Endothelial cell of umbilical vein (primary cell): ENCODE results near the gene SMIM36. TPM values are rescaled to one million over a fixed set of nuclear protein-coding genes. Genes with fewer than 3 reads are reported as not detected.
A peak's percentile ranks its signal among the peaks of the same experiment; 100 is the strongest.

ENCODE experiments used
- BruUV-seq: library from RNA; stranded (reverse); fragments of 400-500 nt; replicated peaks from 2 replicates; lab custom pipeline; 2021; lab: Mats Ljungman, UMichigan
- CTCF ChIA-PET: fragments of 300-600, 350-600 bp; sonication (Branson Sonifier 250); formaldehyde crosslinking; loops from one replicate; lab custom pipeline; 2021; ENCODE audit warnings: antibody characterized with exemption, inconsistent platforms; lab: Charles Lee
- POLR2A ChIA-PET: fragments of 300-600, 350-600 bp; sonication (Branson Sonifier 250); formaldehyde crosslinking; loops from one replicate; lab custom pipeline; 2021; ENCODE audit warnings: antibody characterized with exemption, inconsistent platforms; lab: Charles Lee
- DNase-seq: peaks from one replicate; pipeline ENCODE4 v3.0.0-alpha.2; 2011; ENCODE audit warnings: low read depth, low spot score
- FAIRE-seq: peaks from 2 replicates; lab custom pipeline; 2011; peaks lifted over from hg19 to GRCh38; lab: Jason Lieb, UNC
- H2AFZ ChIP-seq: 2 replicates; pipeline ENCODE4 v1.6.0; 2012; ENCODE audit warnings: low read depth, low read length, control low read depth, inconsistent platforms
- H3K27ac ChIP-seq: 2 replicates; pipeline ENCODE4 v1.5.1; 2011; ENCODE audit warnings: low read depth, mild to moderate bottlenecking, control low read depth, low read length, moderate library complexity; ENCODE audit not compliant: insufficient read depth
- H3K27me3 ChIP-seq, 2 experiments: 2 replicates each; pipeline versions ENCODE4 v1.6.0 to v1.6.1; 2011; ENCODE audit warnings: low read length in 2 of 2, mixed read lengths in 1 of 2; ENCODE audit not compliant: control insufficient read depth in 2 of 2, insufficient read depth in 2 of 2
- H3K36me3 ChIP-seq, 2 experiments: 2 replicates in 1 of 2; 3 replicates in 1 of 2; pipeline ENCODE4 v1.5.1; 2011; ENCODE audit warnings: low read length in 2 of 2, mild to moderate bottlenecking in 1 of 2, moderate library complexity in 1 of 2; ENCODE audit not compliant: control insufficient read depth in 2 of 2, insufficient read depth in 2 of 2; ENCODE audit errors: extremely low read depth in 1 of 2
- H3K4me1 ChIP-seq: 3 replicates; pipeline ENCODE4 v1.5.1; 2011; ENCODE audit warnings: mild to moderate bottlenecking, low read length; ENCODE audit not compliant: control insufficient read depth, insufficient read depth; ENCODE audit errors: extremely low read depth
- H3K4me2 ChIP-seq: 2 replicates; pipeline ENCODE4 v1.6.1; 2011; ENCODE audit warnings: low read length, control low read depth, mixed read lengths; ENCODE audit not compliant: insufficient read depth
- H3K4me3 ChIP-seq, 3 experiments: fragments of 200-600 bp in 1 of 3; sonication (generic), shearing (Covaris generic) in 1 of 3; replicated peaks in 1 of 3; 2 replicates each; pipeline ENCODE4 v1.5.1; 2011 to 2016; ENCODE audit warnings: control low read depth in 3 of 3, low read length in 3 of 3, mild to moderate bottlenecking in 2 of 3, inconsistent platforms in 1 of 3, low read depth in 1 of 3, moderate library complexity in 1 of 3; ENCODE audit not compliant: insufficient read depth in 1 of 3
- H3K79me2 ChIP-seq: 2 replicates; pipeline ENCODE4 v1.6.0; 2012; ENCODE audit warnings: low read length, inconsistent platforms; ENCODE audit not compliant: control insufficient read depth, insufficient read depth
- H3K9ac ChIP-seq: replicated peaks from 2 replicates; pipeline ENCODE3; 2011; ENCODE audit warnings: low read length, control low read depth; ENCODE audit not compliant: insufficient read depth; ENCODE audit errors: extremely low read depth
- H3K9me1 ChIP-seq: replicated peaks from 3 replicates; pipeline ENCODE4 v1.6.0; 2011; ENCODE audit warnings: mild to moderate bottlenecking, low read length; ENCODE audit not compliant: control insufficient read depth, insufficient read depth; ENCODE audit errors: extremely low read depth
- H3K9me3 ChIP-seq: replicated peaks from 2 replicates; pipeline ENCODE4 v1.5.1; 2012; ENCODE audit warnings: low read length, inconsistent platforms; ENCODE audit not compliant: control insufficient read depth, insufficient read depth
- H4K20me1 ChIP-seq: replicated peaks from 2 replicates; pipeline ENCODE3; 2011; ENCODE audit warnings: mild to moderate bottlenecking, low read length; ENCODE audit not compliant: control insufficient read depth, insufficient read depth; ENCODE audit errors: extremely low read depth
- FOS ChIP-seq: IDR thresholded peaks from 2 replicates; pipeline ENCODE4 v1.6.1; 2011; ENCODE audit warnings: mild to moderate bottlenecking, low read length, moderate library complexity, borderline replicate concordance; ENCODE audit not compliant: insufficient read depth
- GATA2 ChIP-seq: IDR thresholded peaks from 2 replicates; pipeline ENCODE4 v1.7.0; 2011; ENCODE audit warnings: low read depth, mild to moderate bottlenecking, moderate library complexity, mixed read lengths, low read length; ENCODE audit not compliant: insufficient read length, insufficient read depth
- JUN ChIP-seq: IDR thresholded peaks from 2 replicates; pipeline ENCODE4 v1.6.1; 2011; ENCODE audit warnings: borderline replicate concordance, low read depth; ENCODE audit not compliant: insufficient read length, insufficient read depth
- POLR2A ChIP-seq: IDR thresholded peaks from 2 replicates; pipeline ENCODE4 v1.6.1; 2012; ENCODE audit warnings: low read depth, mild to moderate bottlenecking, control low read depth, low read length
- dilution Hi-C: fragments of 300-500 bp; cut with MboI; formaldehyde crosslinking; loops from one replicate; pipeline ENCODE4 v1.15.0; 2019; ENCODE audit warnings: low sequenced_read_pairs; ENCODE audit not compliant: extremely low pct_ligation_motif_present
- intact Hi-C: fragments of 100-400 bp; cut with micrococcal nuclease; formaldehyde crosslinking; loops from one replicate; pipeline ENCODE4 v1.10.0; 2022
- polyA plus RNA-seq, 4 experiments: library from polyadenylated mRNA; depleted of rRNA in 3 of 4; stranded (reverse) in 3 of 4; unstranded in 1 of 4; fragments of >200 nt; gene quantifications; 2 replicates each; pipeline versions ENCODE4 v1.2.1 to v1.2.3, GENCODE V29; 2011 to 2012; ENCODE audit warnings: missing spikeins in 1 of 4
- total RNA-seq: library from RNA; stranded (reverse); gene quantifications from 2 replicates; pipeline ENCODE4 v1.2.3, GENCODE V29; 2021
- TF ChIP-seq, protein P1 (sequence below), 2 donors: IDR thresholded peaks; 1 replicate in 1 of 2; 2 replicates in 1 of 2; pipeline ENCODE4 v1.5.1; 2011; ENCODE audit warnings: low read length in 2 of 2, mild to moderate bottlenecking in 2 of 2, moderate library complexity in 2 of 2, control low read depth in 1 of 2, inconsistent platforms in 1 of 2, low read depth in 1 of 2; ENCODE audit not compliant: insufficient read depth in 1 of 2; ENCODE audit errors: extremely low read depth in 1 of 2

Gene SMIM36
- total and polyA plus RNA-seq, 2 donors (not counting 3 experiments of a cell fraction or from before 2014, with no cell fraction given) = not detected

GRCh38 chr17:55433629-55434422 is 77.4 kb downstream of the SMIM36 start:
- Histone ChIP-seq H3K27me3 (no peaks in the 10 kb centered on the region), H2AFZ (no peak overlapping the region)

DNA sequence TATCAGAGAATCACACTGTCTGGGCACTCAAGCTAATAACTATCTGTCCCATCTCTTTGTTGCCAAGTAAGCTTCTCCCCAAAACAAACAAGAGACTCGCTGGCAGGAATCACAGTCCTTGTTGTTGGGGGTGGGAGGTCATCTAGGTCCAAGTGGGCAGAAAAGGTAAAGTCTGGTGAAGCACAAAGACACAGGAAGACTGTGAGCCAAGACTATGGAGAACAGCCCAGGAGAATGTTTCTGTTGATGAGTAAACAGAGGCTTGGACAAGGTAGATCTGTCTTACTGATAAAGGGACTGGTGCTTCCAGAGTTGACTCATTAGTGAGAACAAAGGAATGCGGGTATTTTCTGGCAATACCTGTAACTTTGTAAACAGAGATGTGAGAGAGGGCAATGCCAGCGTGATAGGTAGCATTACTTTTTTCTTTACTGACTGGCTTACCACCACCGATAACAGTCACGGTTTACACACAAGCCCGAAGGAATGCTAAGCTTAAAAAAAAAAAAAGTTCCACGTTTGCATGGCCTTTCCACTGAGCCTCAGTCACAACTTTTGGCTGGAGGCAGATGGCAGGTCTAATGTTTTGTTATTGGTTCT is 78.1 kb downstream of the SMIM36 start:
- H3K9ac ChIP-seq = no peak overlapping the region
- H3K9me1 ChIP-seq = no peaks in the 10 kb centered on the region
- BruUV-seq = no TSS peak
- no peak overlapping the region for H2AFZ ChIP-seq
- no peak overlapping the region for H3K27ac ChIP-seq
- no peak for FAIRE-seq
- no peaks in the 10 kb centered on the region for H3K79me2 ChIP-seq
- no peaks in the 10 kb centered on the region for H3K27me3 ChIP-seq
- H3K4me1 ChIP-seq = peaks cover 7% of the 10 kb centered on the region
- ChIA-PET POLR2A (interaction anchor here (0.6 kb wide), 1 partner anchor 342 kb away, joined by 4 read pairs; no protein-coding TSS in a partner anchor), CTCF (interaction anchor here (0.7 to 2.1 kb wide), 5 partner anchors 9 to 81 kb away, joined by 3 to 8 read pairs (median 5); no protein-coding TSS in a partner anchor)
- no peak overlapping the region for H3K4me3 ChIP-seq
- intact Hi-C loops = no loop called here
- H3K36me3 ChIP-seq = no peaks in the 10 kb centered on the region
- no peaks in the 10 kb centered on the region for H4K20me1 ChIP-seq
- no peaks in the 10 kb centered on the region for H3K9me3 ChIP-seq
- TF ChIP-seq, protein P1, sequence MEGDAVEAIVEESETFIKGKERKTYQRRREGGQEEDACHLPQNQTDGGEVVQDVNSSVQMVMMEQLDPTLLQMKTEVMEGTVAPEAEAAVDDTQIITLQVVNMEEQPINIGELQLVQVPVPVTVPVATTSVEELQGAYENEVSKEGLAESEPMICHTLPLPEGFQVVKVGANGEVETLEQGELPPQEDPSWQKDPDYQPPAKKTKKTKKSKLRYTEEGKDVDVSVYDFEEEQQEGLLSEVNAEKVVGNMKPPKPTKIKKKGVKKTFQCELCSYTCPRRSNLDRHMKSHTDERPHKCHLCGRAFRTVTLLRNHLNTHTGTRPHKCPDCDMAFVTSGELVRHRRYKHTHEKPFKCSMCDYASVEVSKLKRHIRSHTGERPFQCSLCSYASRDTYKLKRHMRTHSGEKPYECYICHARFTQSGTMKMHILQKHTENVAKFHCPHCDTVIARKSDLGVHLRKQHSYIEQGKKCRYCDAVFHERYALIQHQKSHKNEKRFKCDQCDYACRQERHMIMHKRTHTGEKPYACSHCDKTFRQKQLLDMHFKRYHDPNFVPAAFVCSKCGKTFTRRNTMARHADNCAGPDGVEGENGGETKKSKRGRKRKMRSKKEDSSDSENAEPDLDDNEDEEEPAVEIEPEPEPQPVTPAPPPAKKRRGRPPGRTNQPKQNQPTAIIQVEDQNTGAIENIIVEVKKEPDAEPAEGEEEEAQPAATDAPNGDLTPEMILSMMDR (IDR thresholded peaks at IDR 0.05; ENCODE audit: extremely low read depth in 1 of 2, insufficient read depth in 1 of 2, low read depth in 1 of 2, low read length in 2 of 2) = no peak
- peak; percentile 70 for TF ChIP-seq GATA2
- no peak for TF ChIP-seq POLR2A
- no peak overlapping the region for H3K4me2 ChIP-seq
- dilution Hi-C loops = no loop called here
- no peak for DNase-seq

More at GRCh38 chr17:55433629-55434422, 77.4 kb downstream of the SMIM36 start:
- Histone ChIP-seq H3K9me3 (no peaks in the 10 kb centered on the region), H3K36me3 (no peaks in the 10 kb centered on the region), H3K4me2 (no peak overlapping the region), H3K4me1 (peaks cover 7% of the 10 kb centered on the region), H3K4me3 (no peak overlapping the region), H3K79me2 (no peaks in the 10 kb centered on the region), H3K9me1 (no peaks in the 10 kb centered on the region), H3K27ac (no peak overlapping the region), H4K20me1 (no peaks in the 10 kb centered on the region), H3K9ac (no peak overlapping the region)
- CTCF ChIA-PET = interaction anchor here (0.7 to 2.1 kb wide), 6 partner anchors 9 to 462 kb away, joined by 3 to 8 read pairs (median 4); no protein-coding TSS in a partner anchor
- POLR2A ChIA-PET = interaction anchor here (0.6 kb wide), 1 partner anchor 342 kb away, joined by 4 read pairs; no protein-coding TSS in a partner anchor
- FAIRE-seq (peak; percentile 42), DNase-seq (peak; percentile 53)
- BruUV-seq = no TSS peak
- intact Hi-C loops = no loop called here
- dilution Hi-C loops = no loop called here
- TF ChIP-seq FOS (peak; percentile 16), GATA2 (peak; percentile 8), JUN (no peak)
